GM23338 (cell line): Measurements from ENCODE around the gene ARL5A. TPM values are rescaled to one million over a fixed set of nuclear protein-coding genes. Genes with fewer than 3 reads are reported as not detected.

ENCODE experiments used
- ATAC-seq: fragments of 200-7000 bp; cut with Tn5 transposase; 3 replicates; pipeline ENCODE4 v1.9.1; 2020
- DNase-seq: peaks from one replicate; pipeline ENCODE4 v3.0.0-alpha.2; 2015; ENCODE audit warnings: low spot score
- H2AFZ ChIP-seq: fragments of 200-600 bp; sonication (generic); 2 replicates; pipeline ENCODE4 v1.8.0; 2016; ENCODE audit warnings: antibody characterized with exemption, mild to moderate bottlenecking, moderate library complexity
- H3F3A ChIP-seq: fragments of 200-600 bp; sonication (generic); replicated peaks from 2 replicates; pipeline ENCODE4 v1.8.0; 2017; ENCODE audit warnings: antibody characterized with exemption, mixed run types, low read depth
- H3K27ac ChIP-seq: fragments of 200-600 bp; sonication (generic); 2 replicates; pipeline ENCODE4 v1.6.1; 2016; ENCODE audit warnings: low read depth
- H3K27me3 ChIP-seq: fragments of 200-600 bp; sonication (generic); 2 replicates; pipeline ENCODE4 v1.8.0; 2016; ENCODE audit warnings: mild to moderate bottlenecking, mixed run types, moderate library complexity; ENCODE audit not compliant: insufficient read depth
- H3K36me3 ChIP-seq: fragments of 200-600 bp; sonication (generic); 2 replicates; pipeline ENCODE4 v1.8.0; 2016; ENCODE audit warnings: mild to moderate bottlenecking; ENCODE audit not compliant: insufficient read depth
- H3K4me1 ChIP-seq: fragments of 200-600 bp; sonication (generic); 2 replicates; pipeline ENCODE4 v1.8.0; 2016; ENCODE audit warnings: mild to moderate bottlenecking, moderate library complexity; ENCODE audit not compliant: insufficient read depth
- H3K4me2 ChIP-seq: fragments of 200-600 bp; sonication (generic); 2 replicates; pipeline ENCODE4 v1.7.1; 2017; ENCODE audit warnings: mixed run types
- H3K4me3 ChIP-seq: fragments of 200-600 bp; sonication (generic); 2 replicates; pipeline ENCODE4 v1.6.1; 2016; ENCODE audit warnings: mixed run types
- H3K79me2 ChIP-seq: fragments of 200-600 bp; sonication (generic); replicated peaks from 2 replicates; pipeline ENCODE4 v1.8.0; 2017; ENCODE audit warnings: mild to moderate bottlenecking; ENCODE audit not compliant: insufficient read depth
- H3K9me2 ChIP-seq: fragments of 200-600 bp; sonication (generic); 2 replicates; pipeline ENCODE4 v1.8.0; 2017; ENCODE audit not compliant: insufficient read depth
- H4K20me1 ChIP-seq: fragments of 200-600 bp; sonication (generic); replicated peaks from 2 replicates; pipeline ENCODE4 v1.8.0; 2017; ENCODE audit warnings: mild to moderate bottlenecking; ENCODE audit not compliant: insufficient read depth
- H3K27ac Mint-ChIP-seq: 2 replicates; pipeline ENCODE4 v1.8.0; 2020; ENCODE audit warnings: inconsistent platforms, mild to moderate bottlenecking, moderate library complexity, mixed read lengths
- H3K27me3 Mint-ChIP-seq: 3 replicates; pipeline ENCODE4 v1.8.0; 2022; ENCODE audit warnings: low read depth, mild to moderate bottlenecking, moderate library complexity, mixed read lengths, inconsistent platforms; ENCODE audit not compliant: insufficient read depth, poor library complexity
- H3K36me3 Mint-ChIP-seq: 3 replicates; pipeline ENCODE4 v1.8.0; 2021; ENCODE audit warnings: low read depth, mild to moderate bottlenecking, inconsistent platforms, moderate library complexity, mixed read lengths
- H3K4me1 Mint-ChIP-seq: 3 replicates; pipeline ENCODE4 v1.8.0; 2020; ENCODE audit warnings: mild to moderate bottlenecking, inconsistent platforms, mixed read lengths
- H3K4me3 Mint-ChIP-seq: 3 replicates; pipeline ENCODE4 v1.8.0; 2021; ENCODE audit warnings: moderate library complexity, mild to moderate bottlenecking, inconsistent platforms, mixed read lengths
- H3K9me3 Mint-ChIP-seq: 3 replicates; pipeline ENCODE4 v1.8.0; 2020; ENCODE audit warnings: moderate library complexity, mild to moderate bottlenecking, inconsistent platforms, mixed read lengths
- CREB1 ChIP-seq: fragments of 250-450 bp; sonication (Bioruptor Pico); IDR thresholded peaks from 2 replicates; pipeline ENCODE4 v1.5.0; 2020; ENCODE audit warnings: low read depth, mild to moderate bottlenecking, moderate library complexity
- CTCF ChIP-seq, 2 experiments: fragments of 200-600 bp in 1 of 2; sonication (generic) in 1 of 2; conservative IDR thresholded peaks; 2 replicates each; pipeline versions ENCODE4 v1.5.1 to v1.6.1; 2016 to 2017; ENCODE audit warnings: antibody characterized with exemption in 2 of 2, low read depth in 2 of 2, mild to moderate bottlenecking in 2 of 2, moderate library complexity in 1 of 2
- ETS1 ChIP-seq: IDR thresholded peaks from 2 replicates; pipeline ENCODE4 v1.6.1; 2016; ENCODE audit warnings: antibody characterized with exemption
- EZH2 ChIP-seq: fragments of 200-600 bp; sonication (generic); IDR thresholded peaks from one replicate; pipeline ENCODE4 v1.8.0; 2017; ENCODE audit warnings: antibody characterized with exemption, mild to moderate bottlenecking, low read depth; ENCODE audit not compliant: unreplicated experiment
- EZH2phosphoT487 ChIP-seq: fragments of 200-600 bp; sonication (generic); IDR thresholded peaks from one replicate; pipeline ENCODE4 v1.8.1; 2018; ENCODE audit warnings: antibody characterized with exemption; ENCODE audit not compliant: unreplicated experiment
- JUNB ChIP-seq: IDR thresholded peaks from one replicate; pipeline ENCODE4 v1.6.1; 2016; ENCODE audit warnings: antibody characterized with exemption; ENCODE audit not compliant: unreplicated experiment
- NANOG ChIP-seq: IDR thresholded peaks from 2 replicates; pipeline ENCODE4 v1.6.1; 2016; ENCODE audit warnings: antibody characterized with exemption, borderline replicate concordance
- POLR2AphosphoS5 ChIP-seq: IDR thresholded peaks from 2 replicates; pipeline ENCODE4 v1.6.1; 2016; ENCODE audit warnings: antibody characterized with exemption, low read depth
- REST ChIP-seq: IDR thresholded peaks from one replicate; pipeline ENCODE4 v1.6.1; 2018; ENCODE audit warnings: antibody characterized with exemption; ENCODE audit not compliant: unreplicated experiment
- STAT1 ChIP-seq: IDR thresholded peaks from one replicate; pipeline ENCODE4 v1.6.1; 2016; ENCODE audit warnings: antibody characterized with exemption; ENCODE audit not compliant: unreplicated experiment
- ZNF114 ChIP-seq: fragments of 250-450 bp; sonication (Bioruptor Pico); IDR thresholded peaks from 2 replicates; pipeline ENCODE4 v1.5.0; 2020; ENCODE audit warnings: mild to moderate bottlenecking, moderate library complexity
- ZNF331 ChIP-seq: fragments of 250-450 bp; sonication (Bioruptor Pico); IDR thresholded peaks from 2 replicates; pipeline ENCODE4 v1.5.0; 2020; ENCODE audit warnings: low read depth, mild to moderate bottlenecking, moderate library complexity
- ZNF462 ChIP-seq: fragments of 250-450 bp; sonication (Bioruptor Pico); IDR thresholded peaks from 2 replicates; pipeline ENCODE4 v1.5.0; 2020; ENCODE audit warnings: mild to moderate bottlenecking, moderate library complexity
- polyA plus RNA-seq: library from polyadenylated mRNA; unstranded; fragments of >200 nt; fragmentation: Nextera tagmentation; extraction: Ambion mirVana; gene quantifications from 2 replicates; pipeline ENCODE4 v1.2.1, GENCODE V29; 2016
- total RNA-seq: library from RNA; depleted of rRNA; stranded (reverse); fragments of >200 nt; shearing (Covaris generic); gene quantifications from 2 replicates; pipeline ENCODE4 v1.2.3, GENCODE V29; 2014

ARL5A gene
- total and polyA plus RNA-seq, 2 experiments from 2014 or later, result 26.8 to 104 TPM

- Histone ChIP-seq H3K4me2 (peak overlapping the region; percentile 34), H3K9me2 (no peaks in the 10 kb centered on the region; the same call in 1 of the 2 replicates), H3K4me3 (no peak overlapping the region), H3F3A (no peaks in the 10 kb centered on the region), H2AFZ (no peak overlapping the region), H3K79me2 (peaks cover 94% of the 10 kb centered on the region), H3K27me3 (no peaks in the 10 kb centered on the region), H3K36me3 (no peaks in the 10 kb centered on the region), H3K27ac (peak overlapping the region; percentile 36; the same call in 1 of the 2 replicates), H4K20me1 (peaks cover 33% of the 10 kb centered on the region), H3K4me1 (peaks cover 48% of the 10 kb centered on the region)
- Mint-ChIP-seq H3K4me3 (no peak overlapping the region), H3K27ac (no peak overlapping the region), H3K9me3 (no peaks in the 10 kb centered on the region), H3K36me3 (0 out of 3 replicates have a peak, but pooled peaks cover 5% of the 10 kb centered on the region), H3K4me1 (peaks cover 54% of the 10 kb centered on the region), H3K27me3 (peaks cover 2% of the 10 kb centered on the region)
- TF ChIP-seq EZH2 (no peak), NANOG (no peak), EZH2phosphoT487 (no peak), ZNF462 (CRISPR knock-in tag) (no peak), ZNF331 (CRISPR knock-in tag) (no peak), ZNF114 (CRISPR knock-in tag) (no peak), ETS1 (no peak), CREB1 (no peak), JUNB (no peak), REST (no peak), POLR2AphosphoS5 (no peak), CTCF (conservative IDR thresholded peaks at IDR 0.05; ENCODE audit: low read depth in 2 of 2) (no peak), STAT1 (no peak)
- DNase-seq (peak; percentile 17), ATAC-seq (no peak; the same call in 2 of the 3 replicates)
Observed at GRCh38 chr2:151823651-151824050, 4.6 kb downstream of the ARL5A start.
